Cardiac fibroblast (primary cell): ENCODE measurements around the gene ACTMAP.
A peak's percentile ranks its signal among the peaks of the same experiment; 100 is the strongest.

ENCODE experiments used
- DNase-seq, 2 donors: peaks; one replicate each; pipeline versions ENCODE4 v3.0.0 to v3.0.0-alpha.2; 2010; ENCODE audit warnings: low read depth in 2 of 2
- H3K4me3 ChIP-seq, 2 donors: replicated peaks in 1 of 2; 1 replicate in 1 of 2; 2 replicates in 1 of 2; pipeline ENCODE4 v1.5.1; 2011; ENCODE audit warnings: low read depth in 2 of 2, low read length in 2 of 2, mild to moderate bottlenecking in 2 of 2, moderate library complexity in 1 of 2
- TF ChIP-seq, protein P1 (sequence below): IDR thresholded peaks from one replicate; pipeline ENCODE4 v1.5.1; 2011; ENCODE audit warnings: low read depth, mild to moderate bottlenecking, low read length, inconsistent platforms

The ACTMAP gene

DNA sequence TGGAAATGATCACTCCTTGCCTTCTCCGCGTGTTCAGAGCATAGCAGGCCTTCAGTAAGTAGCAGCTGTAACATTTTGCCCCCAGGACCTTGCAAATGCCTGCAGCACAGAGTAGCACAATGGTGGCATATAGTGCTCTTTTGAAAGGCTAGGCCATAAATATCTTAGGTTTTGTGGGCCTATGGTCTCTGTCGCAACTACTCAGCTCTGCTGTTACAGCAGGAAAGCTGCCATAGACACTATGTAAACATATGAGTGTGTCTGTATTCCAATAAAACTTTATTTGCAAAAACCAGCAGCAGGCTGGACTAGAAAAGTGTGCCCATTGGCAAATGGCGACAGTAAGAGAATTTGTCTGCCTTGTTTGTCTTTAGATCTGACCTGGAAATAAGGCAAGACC, 24.0 kb downstream of the ACTMAP start:
- no peak overlapping the region for H3K4me3 ChIP-seq
- no peak for DNase-seq
- TF ChIP-seq, protein P1, sequence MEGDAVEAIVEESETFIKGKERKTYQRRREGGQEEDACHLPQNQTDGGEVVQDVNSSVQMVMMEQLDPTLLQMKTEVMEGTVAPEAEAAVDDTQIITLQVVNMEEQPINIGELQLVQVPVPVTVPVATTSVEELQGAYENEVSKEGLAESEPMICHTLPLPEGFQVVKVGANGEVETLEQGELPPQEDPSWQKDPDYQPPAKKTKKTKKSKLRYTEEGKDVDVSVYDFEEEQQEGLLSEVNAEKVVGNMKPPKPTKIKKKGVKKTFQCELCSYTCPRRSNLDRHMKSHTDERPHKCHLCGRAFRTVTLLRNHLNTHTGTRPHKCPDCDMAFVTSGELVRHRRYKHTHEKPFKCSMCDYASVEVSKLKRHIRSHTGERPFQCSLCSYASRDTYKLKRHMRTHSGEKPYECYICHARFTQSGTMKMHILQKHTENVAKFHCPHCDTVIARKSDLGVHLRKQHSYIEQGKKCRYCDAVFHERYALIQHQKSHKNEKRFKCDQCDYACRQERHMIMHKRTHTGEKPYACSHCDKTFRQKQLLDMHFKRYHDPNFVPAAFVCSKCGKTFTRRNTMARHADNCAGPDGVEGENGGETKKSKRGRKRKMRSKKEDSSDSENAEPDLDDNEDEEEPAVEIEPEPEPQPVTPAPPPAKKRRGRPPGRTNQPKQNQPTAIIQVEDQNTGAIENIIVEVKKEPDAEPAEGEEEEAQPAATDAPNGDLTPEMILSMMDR = no peak

DNA sequence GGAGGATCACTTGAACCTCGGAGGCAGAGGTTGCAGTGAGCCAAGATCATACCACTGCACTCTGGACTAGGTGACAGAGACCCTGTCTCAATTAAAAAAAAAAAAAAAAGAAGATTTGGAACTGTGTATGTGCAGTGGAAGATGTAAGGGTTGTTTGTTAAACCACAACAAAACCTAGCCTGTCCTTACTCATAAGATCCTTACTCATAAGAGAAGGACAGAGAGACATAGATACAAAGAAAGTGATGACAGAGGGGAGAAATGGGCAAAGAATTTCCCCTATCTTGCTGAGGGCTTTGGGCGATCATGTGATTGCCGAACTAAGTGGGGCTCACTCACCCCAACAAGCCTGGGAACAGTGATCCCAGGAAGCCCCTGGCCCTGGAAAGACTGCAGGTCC, 25.4 kb downstream of the ACTMAP start:
- TF ChIP-seq, protein P1 = no peak
- no peak overlapping the region for H3K4me3 ChIP-seq

DNA sequence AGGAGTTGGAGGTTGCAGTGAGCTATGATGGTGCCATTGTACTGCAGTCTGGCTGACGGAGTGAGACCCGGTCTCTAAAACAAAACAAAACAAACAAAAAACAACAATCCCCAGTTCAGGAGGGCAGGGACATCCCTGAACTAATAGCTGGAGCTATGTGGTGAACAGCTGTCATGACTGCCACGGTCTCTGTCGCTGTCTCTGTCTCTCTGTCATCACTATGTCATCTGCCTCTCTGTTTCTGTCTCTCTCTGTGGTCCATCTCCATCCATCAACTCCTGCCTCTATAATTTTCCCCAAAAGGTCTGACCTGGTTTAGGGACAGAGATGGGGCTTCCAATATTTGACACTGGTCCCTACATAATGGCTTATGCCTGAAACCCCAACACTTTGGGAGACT, 26.0 kb downstream of the ACTMAP start:
- H3K4me3 ChIP-seq = no peak overlapping the region
- TF ChIP-seq, protein P1 = no peak
- no peak for DNase-seq

More for the DNA sequence above, 25.4 kb downstream of the ACTMAP start:
- no peak for DNase-seq

DNA sequence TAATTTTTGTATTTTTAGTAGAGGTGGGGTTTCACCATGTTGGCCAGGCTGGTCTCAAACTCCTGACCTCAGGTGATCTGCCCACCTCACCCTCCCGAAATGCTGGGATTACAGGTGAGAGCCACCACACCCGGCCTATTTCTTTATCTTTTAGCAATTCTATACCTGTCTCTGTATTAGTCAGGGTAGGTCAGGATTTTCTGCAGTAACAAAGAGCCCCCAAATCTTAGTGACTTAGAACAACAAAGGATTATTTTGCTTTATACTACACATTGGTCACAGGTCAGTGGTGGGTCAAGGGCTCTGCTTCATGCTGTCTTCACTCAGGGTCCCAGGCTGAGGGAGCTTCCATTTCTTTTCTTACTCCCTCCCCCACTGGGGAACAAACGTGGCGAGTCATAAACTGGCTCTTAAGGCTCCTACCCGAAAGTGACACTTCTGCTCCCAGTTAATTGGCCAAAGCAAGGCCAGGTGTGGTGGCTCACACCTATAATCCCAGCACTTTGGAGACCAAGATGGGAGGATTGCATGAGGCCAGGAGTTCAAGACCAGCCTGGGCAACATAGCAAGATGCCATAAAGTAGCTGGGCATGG, 26.5 kb downstream of the ACTMAP start:
- TF ChIP-seq, protein P1 = no peak
- no peak overlapping the region for H3K4me3 ChIP-seq
- DNase-seq = no peak

DNA sequence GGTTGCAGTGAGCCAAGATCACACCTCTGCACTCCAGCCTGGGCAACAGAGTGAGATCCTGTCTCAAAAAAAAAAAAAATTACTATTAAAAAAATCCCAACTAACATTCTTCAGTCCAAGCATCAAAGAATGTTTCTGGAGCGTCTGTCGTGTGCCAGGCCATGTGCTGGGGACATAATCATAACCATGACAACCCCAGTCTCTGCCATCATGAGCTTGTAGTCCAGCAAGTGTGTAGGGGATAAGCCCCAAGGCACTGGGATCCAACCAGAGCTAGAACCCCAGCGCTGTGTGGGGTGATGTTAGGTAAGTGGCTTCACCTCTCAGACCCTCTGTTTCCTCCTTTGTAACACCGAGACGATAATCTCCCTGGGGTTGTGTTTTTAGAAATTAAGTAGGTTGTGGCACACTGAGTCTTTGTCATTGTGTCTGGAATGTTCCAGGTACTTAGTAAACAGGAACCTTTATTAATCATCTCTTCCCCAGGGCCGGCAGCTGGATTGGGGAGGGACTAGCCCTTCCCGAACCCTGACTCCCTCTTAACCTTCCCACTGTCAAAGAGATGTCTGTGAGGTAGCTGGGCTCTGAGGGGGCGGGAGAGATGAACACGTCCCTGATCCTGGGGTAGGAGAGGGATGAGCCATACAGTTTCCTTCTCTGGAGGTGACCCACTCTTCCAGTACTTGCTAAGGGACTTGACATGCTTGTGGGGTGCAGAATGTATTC, 28.2 kb downstream of the ACTMAP start:
- DNase-seq = peak; percentile 41 to 76
- TF ChIP-seq, protein P1 = no peak
- H3K4me3 ChIP-seq = peak overlapping the region; percentile 23 to 35

DNA sequence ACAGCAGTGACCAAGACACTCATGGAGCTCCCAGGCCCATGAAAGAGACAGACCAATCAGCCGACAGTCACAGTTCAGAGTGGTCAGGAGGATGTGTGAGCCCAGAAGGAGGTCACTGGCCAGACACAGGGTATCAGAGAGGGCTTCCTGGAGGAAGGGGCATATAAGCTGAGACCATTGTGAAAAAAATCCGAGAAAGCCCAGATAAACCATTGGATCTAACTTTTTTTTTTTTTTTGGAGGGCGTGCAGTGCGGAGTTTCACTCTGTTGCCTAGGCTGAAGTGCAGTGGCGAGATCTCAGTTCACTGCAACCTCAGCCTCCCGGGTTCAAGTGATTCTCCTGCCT, 29.2 kb downstream of the ACTMAP start:
- no peak for DNase-seq
- peak overlapping the region; percentile 61 to 92 for H3K4me3 ChIP-seq
- TF ChIP-seq, protein P1 = no peak
